Ovary (tissue), 3 donors: ENCODE results near the gene CCR4.

Experiments
- CTCF ChIP-seq, 3 donors: fragments of 450-650 bp in 2 of 3; fragments of 200-600 bp in 1 of 3; IDR thresholded peaks; one replicate each; pipeline versions ENCODE4 v1.5.1 to v1.8.0; 2016 to 2022; ENCODE audit warnings: antibody characterized with exemption in 3 of 3, mild to moderate bottlenecking in 1 of 3
- POLR2A ChIP-seq: fragments of 450-650 bp; IDR thresholded peaks from one replicate; pipeline ENCODE4 v1.6.1; 2017; ENCODE audit warnings: antibody characterized with exemption, mild to moderate bottlenecking, moderate library complexity
- donor health status: DM: no; HTN: no; CAD: no.

DNA sequence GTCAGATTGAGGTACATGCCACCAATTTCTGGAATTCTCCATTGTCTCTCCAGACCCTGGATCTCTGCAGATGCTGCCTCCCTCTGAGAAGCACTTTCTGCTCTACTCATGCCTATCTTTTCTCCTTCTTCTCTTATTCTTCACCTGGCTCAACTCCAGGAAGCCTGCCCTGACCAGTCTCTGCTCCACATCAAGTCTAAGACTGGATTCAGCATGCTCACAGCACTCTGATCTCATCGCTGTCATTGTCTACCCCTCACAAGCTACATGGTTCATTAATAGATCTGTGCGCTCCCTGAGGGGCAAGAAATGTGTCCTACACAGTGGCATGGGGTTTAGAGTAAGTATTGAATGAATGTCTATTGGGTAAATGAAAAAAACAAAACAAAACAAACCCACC is 38.7 kb downstream of the CCR4 start:
- TF ChIP-seq CTCF (IDR thresholded peaks at IDR 0.05) (no peak), POLR2A (no peak)
